ENCODE data around the gene ARHGAP12.

- TF ChIP-seq CTCF (conservative IDR thresholded peaks at IDR 0.05 in 1 of 2, IDR thresholded peaks at IDR 0.05 in 1 of 2; ENCODE audit: extremely low read depth in 1 of 2, insufficient read depth in 1 of 2, low read depth in 1 of 2, low read length in 2 of 2) (no peak), EZH2 (IDR thresholded peaks at IDR 0.05; ENCODE audit: borderline replicate concordance, low read length) (no peak)
Observed at GRCh38 chr10:31920538-31920937, 8.1 kb downstream of the ARHGAP12 start.

Data from mammary epithelial cell (primary cell).